Right lobe of liver (tissue), 6 donors: ENCODE results near the gene MICALL1. TPM values are rescaled to one million over a fixed set of nuclear protein-coding genes. Genes with fewer than 3 reads are reported as not detected.

Source experiments
- ATAC-seq, 4 donors: fragments of 200-7000 bp; cut with Tn5 transposase; one replicate each; pipeline ENCODE4 v1.9.1; 2020; ENCODE audit warnings: mild to moderate bottlenecking in 4 of 4, moderate library complexity in 4 of 4
- DNase-seq, 3 donors: peaks; one replicate each; pipeline ENCODE4 v3.0.0-alpha.2; 2020
- H3K27ac ChIP-seq, 3 donors: fragments of 200-600 bp; one replicate each; pipeline ENCODE4 v1.8.0; 2022
- H3K27me3 ChIP-seq, 2 donors: fragments of 200-600 bp; one replicate each; pipeline ENCODE4 v1.8.0; 2022
- H3K36me3 ChIP-seq, 4 donors: fragments of 200-600 bp; sonication (generic) in 1 of 4; one replicate each; pipeline versions ENCODE4 v1.5.1 to v1.8.0; 2017 to 2022; ENCODE audit warnings: control low read depth in 1 of 4
- H3K4me1 ChIP-seq, 4 donors: fragments of 200-600 bp; sonication (generic) in 1 of 4; one replicate each; pipeline versions ENCODE4 v1.5.1 to v1.8.0; 2017 to 2022; ENCODE audit warnings: control low read depth in 1 of 4
- H3K4me3 ChIP-seq, 3 donors: fragments of 200-600 bp; one replicate each; pipeline ENCODE4 v1.8.0; 2022
- H3K9me3 ChIP-seq, 4 donors: fragments of 200-600 bp; sonication (generic) in 1 of 4; one replicate each; pipeline versions ENCODE4 v1.5.1 to v1.8.0; 2017 to 2022; ENCODE audit warnings: control low read depth in 1 of 4
- CTCF ChIP-seq, 4 donors: fragments of 200-600 bp in 3 of 4; fragments of 450-650 bp in 1 of 4; IDR thresholded peaks; one replicate each; pipeline versions ENCODE4 v1.5.1 to v1.8.0; 2016 to 2022; ENCODE audit warnings: antibody characterized with exemption in 4 of 4, mild to moderate bottlenecking in 2 of 4
- POLR2A ChIP-seq: fragments of 450-650 bp; IDR thresholded peaks from one replicate; pipeline ENCODE4 v1.6.1; 2017; ENCODE audit warnings: antibody characterized with exemption, mild to moderate bottlenecking
- WGBS: methylation state at CpG from one replicate; pipeline ENCODE4 v1.1.6; 2018; ENCODE audit warnings: low coverage, low lambda C conversion rate; ENCODE audit not compliant: insufficient coverage; ENCODE audit errors: missing lambda C conversion rate; 5-methylcytosine and 5-hydroxymethylcytosine counted together
- intact Hi-C, 2 donors: fragments of 100-400 bp; cut with DNase I; formaldehyde crosslinking; loops; one replicate each; pipeline versions ENCODE4 v1.11.2 to v1.14.1; 2022
- total RNA-seq, 6 experiments: library from RNA; depleted of rRNA in 2 of 6; stranded (reverse); fragments of >200 nt in 2 of 6; fragmentation: NEBNext Ultra II Directional in 3 of 6; extraction: Animal tissue kit (Norgen Biotek cat#: 25700) in 3 of 6; gene quantifications; one replicate each; pipeline versions ENCODE4 v1.1.0 to v1.2.4, GENCODE V29; 2016 to 2023
- donor health status: DM: no; HTN: yes; CAD: no.
- donor health status: DM: no; HTN: no; CAD: no.
- donor health status: DM: no; HTN: no; CAD: no.
- donor health status: DM: no; HTN: yes; CAD: no.
- donor health status: DM: no; HTN: yes; CAD: no.

MICALL1 gene
- total RNA-seq, 6 experiments from 2014 or later: 6.5 to 19.0 (median 10.3) TPM

- no peaks in the 10 kb centered on the region for H3K9me3 ChIP-seq
- DNase-seq (no peak), ATAC-seq (no peak)
- TF ChIP-seq POLR2A (no peak), CTCF (IDR thresholded peaks at IDR 0.05) (no peak)
- H3K27me3 ChIP-seq: no peaks in the 10 kb centered on the region
- H3K4me1 ChIP-seq: peaks cover 0 to 23% (median 7%) of the 10 kb centered on the region in 4 donors
- intact Hi-C loops: no loop called here
- 80% methylated on average over 7 of the region's 42 CpGs for WGBS
- H3K27ac ChIP-seq: no peak within 1 kb of the TSS
- no peak within 1 kb of the TSS for H3K4me3 ChIP-seq
- no peaks in the 10 kb centered on the region for H3K36me3 ChIP-seq
These were observed 78.0 kb downstream of the MICALL1 start, which contains the start of gene SOX10 for GRCh38 chr22:37983860-37984791. Gene SOX10 (minus strand): TSS chr22:37984555. CDS start chr22:37983784, 771 bp downstream.

DNA sequence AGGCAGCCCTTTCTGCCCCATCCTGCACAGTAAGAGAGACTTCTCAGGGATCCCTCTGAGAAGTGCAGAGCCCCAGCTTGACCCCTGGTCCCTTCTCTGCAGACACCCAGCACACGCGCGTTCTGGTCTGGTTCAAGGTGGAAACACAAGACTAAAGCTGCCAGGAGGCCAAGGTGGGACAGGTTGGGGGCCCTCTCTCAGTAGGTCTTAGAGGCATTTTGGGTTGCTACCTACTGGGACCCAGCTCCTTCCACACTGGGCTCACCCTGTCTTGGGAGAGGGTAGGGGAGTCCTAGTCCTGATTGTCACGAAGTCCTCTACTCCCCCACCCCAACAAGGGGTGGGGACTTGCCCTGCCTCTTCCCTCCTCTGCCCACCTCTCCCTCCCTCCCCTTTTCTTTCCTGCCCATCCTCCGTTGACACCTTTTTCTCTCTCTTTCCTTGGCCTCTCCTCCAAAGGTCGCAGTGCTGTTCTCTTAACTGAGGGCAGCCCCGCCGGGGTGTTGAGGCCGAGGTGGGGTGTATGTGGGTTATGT is 79.0 kb downstream of the MICALL1 start:
- no peaks in the 10 kb centered on the region for H3K9me3 ChIP-seq
- no peak for DNase-seq
- 95% methylated on average over 8 of the region's 9 CpGs for WGBS
- no peaks in the 10 kb centered on the region for H3K27me3 ChIP-seq
- intact Hi-C loops: no loop called here
- TF ChIP-seq POLR2A: no peak
- TF ChIP-seq CTCF (IDR thresholded peaks at IDR 0.05): no peak
- no peaks in the 10 kb centered on the region for H3K36me3 ChIP-seq
- H3K27ac ChIP-seq: no peak overlapping the region
- H3K4me3 ChIP-seq: no peak overlapping the region
- H3K4me1 ChIP-seq: peaks cover 0 to 23% (median 7%) of the 10 kb centered on the region in 4 donors
- no peak for ATAC-seq

DNA sequence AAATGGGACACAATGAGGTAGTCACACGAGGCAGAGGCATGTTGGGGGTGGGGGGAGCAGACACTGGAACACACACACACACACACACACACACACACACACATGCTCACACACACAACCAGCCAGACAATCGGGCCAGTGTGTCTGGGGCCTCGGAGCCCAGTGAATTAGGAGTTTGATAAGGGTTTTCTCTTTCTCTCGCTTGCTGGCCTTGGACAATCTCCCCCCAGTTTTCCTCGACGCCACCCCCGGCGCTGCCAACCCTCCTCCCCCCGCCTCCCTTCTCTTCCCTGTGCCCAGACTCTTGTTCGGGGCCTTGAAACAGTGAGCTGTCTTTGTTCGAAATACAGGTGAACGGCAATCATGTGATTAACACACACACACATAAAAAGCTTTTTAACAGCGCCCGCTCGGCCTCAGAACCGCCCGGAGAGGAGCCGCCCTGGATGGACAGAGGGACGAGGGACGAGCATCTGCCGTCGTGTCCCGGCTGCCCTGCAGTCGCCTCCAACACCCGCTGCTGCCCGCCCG is 79.7 kb downstream of the MICALL1 start:
- DNase-seq (no peak), ATAC-seq (no peak)
- WGBS: 84% methylated on average over 11 of the region's 27 CpGs
- Histone ChIP-seq H3K4me3 (no peak overlapping the region), H3K27ac (no peak overlapping the region), H3K36me3 (no peaks in the 10 kb centered on the region), H3K9me3 (no peaks in the 10 kb centered on the region), H3K4me1 (peaks cover 0 to 20% (median 6%) of the 10 kb centered on the region in 4 donors), H3K27me3 (no peaks in the 10 kb centered on the region)
- TF ChIP-seq CTCF (IDR thresholded peaks at IDR 0.05) (no peak), POLR2A (no peak)
- intact Hi-C loops: no loop called here

- ATAC-seq: no peak
These were observed 80.3 kb downstream of the MICALL1 start for GRCh38 chr22:37986371-37986770.

More at GRCh38 chr22:37986371-37986770, 80.3 kb downstream of the MICALL1 start:
- peaks cover 0 to 15% (median 3%) of the 10 kb centered on the region in 4 donors for H3K4me1 ChIP-seq
- no peaks in the 10 kb centered on the region for H3K36me3 ChIP-seq
- intact Hi-C loops: no loop called here
- H3K27ac ChIP-seq: no peak overlapping the region
- no peak overlapping the region for H3K4me3 ChIP-seq
- TF ChIP-seq POLR2A (no peak), CTCF (IDR thresholded peaks at IDR 0.05) (no peak)
- H3K9me3 ChIP-seq: no peaks in the 10 kb centered on the region
- WGBS: 90% methylated on average over 2 of the region's 7 CpGs
- DNase-seq: no peak
- no peaks in the 10 kb centered on the region for H3K27me3 ChIP-seq
